Measurements from ENCODE around the gene MGMT. TPM values are rescaled to one million over a fixed set of nuclear protein-coding genes. Genes with fewer than 3 reads are reported as not detected.

The MGMT gene
- total RNA-seq, 1 donor from 2014 or later, result 29.7 TPM

DNA sequence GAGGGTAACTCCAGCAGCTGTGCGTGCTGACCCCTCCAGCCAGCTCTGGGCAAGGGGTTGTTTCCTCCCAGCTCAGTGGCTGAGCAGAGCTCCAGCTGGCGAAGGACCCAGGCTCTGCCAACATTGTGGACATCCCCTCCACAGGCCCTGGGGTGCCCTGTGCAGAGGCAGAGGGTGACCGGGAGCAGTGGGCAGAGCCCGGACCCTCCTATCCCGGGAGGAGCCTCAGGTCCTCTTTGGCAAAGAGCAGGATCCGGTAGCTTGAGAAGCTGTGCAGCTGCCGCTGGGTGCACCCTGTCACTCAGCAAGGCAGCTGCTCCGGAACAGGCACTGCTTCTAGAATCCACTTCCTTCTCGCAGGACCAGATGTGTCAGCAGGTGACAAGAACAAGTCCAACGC, 321.2 kb downstream of the MGMT start:
- Histone ChIP-seq H3K27me3 (ENCODE audit: control insufficient read depth in 3 of 3, insufficient read depth in 3 of 3, low read length in 3 of 3) (peaks cover 3 to 15% (median 14%) of the 10 kb centered on the region in 3 donors), H3K4me1 (ENCODE audit: control insufficient read depth in 3 of 3, insufficient read depth in 3 of 3, low read length in 3 of 3) (peaks cover 0 to 5% (median 2%) of the 10 kb centered on the region in 3 donors), H3K4me3 (ENCODE audit: low read length in 3 of 3) (no peak overlapping the region), H3K36me3 (ENCODE audit: control insufficient read depth in 3 of 3, insufficient read depth in 3 of 3, low read length in 3 of 3) (no peaks in the 10 kb centered on the region), H3K9ac (ENCODE audit: low read depth in 1 of 3, low read length in 3 of 3) (no peak overlapping the region), H3K9me3 (ENCODE audit: control insufficient read depth in 3 of 3, low read length in 3 of 3) (peaks cover 0 to 2% (median 0%) of the 10 kb centered on the region in 3 donors), H3K27ac (ENCODE audit: low read depth, low read length) (no peak overlapping the region)

DNA sequence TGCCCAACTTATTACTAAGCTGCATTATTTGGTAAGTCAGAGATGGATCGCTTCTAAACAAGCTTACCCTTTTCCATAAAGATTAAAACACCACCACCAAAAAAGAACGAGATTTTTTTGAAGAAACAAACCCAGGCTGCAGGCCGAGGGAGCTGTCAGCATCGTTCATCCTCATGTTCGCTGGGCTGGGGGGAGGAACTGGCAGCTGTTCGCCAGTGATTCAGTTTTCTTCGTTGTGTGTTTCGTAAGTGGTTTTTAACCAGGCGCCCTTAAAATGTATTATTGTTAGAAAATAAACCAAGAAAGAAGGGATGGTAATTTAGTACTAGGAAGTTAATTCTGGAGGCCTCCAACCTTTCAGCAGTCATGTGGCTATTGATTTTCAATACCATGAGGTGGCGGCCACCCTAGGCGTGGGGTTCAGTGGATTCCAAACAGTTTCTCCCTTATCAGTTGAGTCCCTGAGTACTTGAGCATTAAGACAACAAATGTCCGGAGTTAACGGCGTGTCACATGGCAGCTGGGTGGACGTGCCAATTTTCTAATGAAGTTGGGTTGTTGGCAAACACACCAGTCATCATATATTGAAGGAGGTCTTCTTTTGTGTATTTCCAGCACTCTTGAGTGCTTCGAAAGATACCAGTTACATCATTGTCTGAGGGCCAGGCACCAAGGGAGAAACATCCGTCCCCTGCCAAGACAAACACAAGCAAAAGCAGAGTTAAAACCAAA, 323.8 kb downstream of the MGMT start:
- peaks cover 0 to under 1% (median 0%) of the 10 kb centered on the region in 3 donors for H3K4me1 ChIP-seq (ENCODE audit: control insufficient read depth in 3 of 3, insufficient read depth in 3 of 3, low read length in 3 of 3)
- H3K9ac ChIP-seq (ENCODE audit: low read depth in 1 of 3, low read length in 3 of 3), result no peak overlapping the region
- H3K27ac ChIP-seq (ENCODE audit: low read depth, low read length), result no peak overlapping the region
- no peaks in the 10 kb centered on the region for H3K36me3 ChIP-seq (ENCODE audit: control insufficient read depth in 3 of 3, insufficient read depth in 3 of 3, low read length in 3 of 3)
- peaks cover 0 to 22% (median 5%) of the 10 kb centered on the region in 3 donors for H3K27me3 ChIP-seq (ENCODE audit: control insufficient read depth in 3 of 3, insufficient read depth in 3 of 3, low read length in 3 of 3)
- peaks cover 0 to 2% (median 0%) of the 10 kb centered on the region in 3 donors for H3K9me3 ChIP-seq (ENCODE audit: control insufficient read depth in 3 of 3, low read length in 3 of 3)
- H3K4me3 ChIP-seq (ENCODE audit: low read length in 3 of 3), result no peak overlapping the region

DNA sequence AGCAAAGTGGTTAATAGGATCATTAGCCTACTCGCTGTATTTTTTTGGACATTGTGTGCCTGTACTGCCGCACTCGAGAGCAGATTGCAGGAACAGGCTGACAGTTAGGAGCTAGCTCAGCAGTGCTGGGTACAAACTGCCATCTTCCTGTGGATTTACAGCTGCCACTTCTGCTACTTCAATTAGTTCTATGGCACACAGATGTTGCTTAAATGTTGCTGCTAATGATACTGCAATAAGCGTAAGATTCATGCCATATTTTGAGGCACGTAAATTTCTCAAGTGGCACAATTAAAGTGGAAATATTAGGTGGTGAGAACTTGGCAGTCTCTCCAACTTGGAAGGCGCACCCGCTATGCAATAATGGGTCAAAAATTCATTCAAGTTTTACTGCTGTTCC, 325.1 kb downstream of the MGMT start:
- H3K9ac ChIP-seq (ENCODE audit: low read depth in 1 of 3, low read length in 3 of 3), result no peak overlapping the region
- peaks cover 0 to 2% (median 0%) of the 10 kb centered on the region in 3 donors for H3K9me3 ChIP-seq (ENCODE audit: control insufficient read depth in 3 of 3, low read length in 3 of 3)

DNA sequence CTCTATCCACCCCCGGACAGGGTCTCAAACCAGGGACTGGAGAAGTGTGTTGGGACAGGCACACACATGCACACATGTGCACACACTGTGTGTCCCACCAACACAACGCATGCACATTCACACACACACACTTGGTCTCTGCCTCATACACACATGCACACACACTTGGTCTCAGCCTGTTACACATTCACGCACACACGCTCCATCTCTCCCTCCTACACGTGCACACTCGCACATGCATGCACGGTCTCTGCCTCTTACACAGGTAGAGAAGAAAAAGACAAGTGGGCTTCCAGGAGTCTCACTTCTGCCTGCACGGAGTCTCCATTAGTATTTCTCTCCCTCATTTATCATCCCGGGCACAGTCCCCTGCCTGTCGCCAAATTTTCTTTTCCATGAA, 325.8 kb downstream of the MGMT start:
- H3K9me3 ChIP-seq (ENCODE audit: control insufficient read depth in 3 of 3, low read length in 3 of 3), result no peaks in the 10 kb centered on the region
- no peaks in the 10 kb centered on the region for H3K36me3 ChIP-seq (ENCODE audit: control insufficient read depth in 3 of 3, insufficient read depth in 3 of 3, low read length in 3 of 3)
- H3K4me3 ChIP-seq (ENCODE audit: low read length in 3 of 3), result no peak overlapping the region
- H3K9ac ChIP-seq (ENCODE audit: low read depth in 1 of 3, low read length in 3 of 3), result no peak overlapping the region
- no peak overlapping the region for H3K27ac ChIP-seq (ENCODE audit: low read depth, low read length)
- peaks cover 0 to 22% (median 0%) of the 10 kb centered on the region in 3 donors for H3K27me3 ChIP-seq (ENCODE audit: control insufficient read depth in 3 of 3, insufficient read depth in 3 of 3, low read length in 3 of 3)
- no peaks in the 10 kb centered on the region for H3K4me1 ChIP-seq (ENCODE audit: control insufficient read depth in 3 of 3, insufficient read depth in 3 of 3, low read length in 3 of 3)

More for the DNA sequence above, 325.1 kb downstream of the MGMT start:
- H3K27ac ChIP-seq (ENCODE audit: low read depth, low read length), result no peak overlapping the region
- H3K36me3 ChIP-seq (ENCODE audit: control insufficient read depth in 3 of 3, insufficient read depth in 3 of 3, low read length in 3 of 3), result no peaks in the 10 kb centered on the region
- H3K4me3 ChIP-seq (ENCODE audit: low read length in 3 of 3), result no peak overlapping the region
- peaks cover 0 to 22% (median under 1%) of the 10 kb centered on the region in 3 donors for H3K27me3 ChIP-seq (ENCODE audit: control insufficient read depth in 3 of 3, insufficient read depth in 3 of 3, low read length in 3 of 3)
- H3K4me1 ChIP-seq (ENCODE audit: control insufficient read depth in 3 of 3, insufficient read depth in 3 of 3, low read length in 3 of 3), result no peaks in the 10 kb centered on the region

DNA sequence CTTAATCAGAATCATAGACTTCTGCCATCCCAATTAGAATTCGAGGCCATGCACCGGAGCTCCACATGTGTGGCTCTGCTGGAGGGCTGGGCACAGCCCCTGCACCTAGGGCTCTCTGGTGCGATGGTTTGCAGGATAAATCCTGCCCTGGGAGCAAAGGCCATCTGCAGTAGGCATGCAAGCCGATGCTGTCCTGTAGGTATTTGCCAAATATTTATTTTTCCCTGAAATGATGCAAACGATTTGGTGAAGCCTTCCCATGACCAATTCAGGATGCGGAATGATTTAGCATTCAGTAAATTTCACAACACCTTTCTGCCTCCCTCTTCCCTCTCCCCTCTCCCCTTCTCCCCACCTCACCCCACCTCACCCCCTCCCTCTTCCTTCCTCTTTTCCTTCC, 326.4 kb downstream of the MGMT start:
- Histone ChIP-seq H3K4me1 (ENCODE audit: control insufficient read depth in 3 of 3, insufficient read depth in 3 of 3, low read length in 3 of 3) (no peaks in the 10 kb centered on the region), H3K9me3 (ENCODE audit: control insufficient read depth in 3 of 3, low read length in 3 of 3) (no peaks in the 10 kb centered on the region), H3K27me3 (ENCODE audit: control insufficient read depth in 3 of 3, insufficient read depth in 3 of 3, low read length in 3 of 3) (peaks cover 0 to 22% (median 0%) of the 10 kb centered on the region in 3 donors), H3K36me3 (ENCODE audit: control insufficient read depth in 3 of 3, insufficient read depth in 3 of 3, low read length in 3 of 3) (no peaks in the 10 kb centered on the region), H3K9ac (ENCODE audit: low read depth in 1 of 3, low read length in 3 of 3) (no peak overlapping the region), H3K4me3 (ENCODE audit: low read length in 3 of 3) (no peak overlapping the region), H3K27ac (ENCODE audit: low read depth, low read length) (no peak overlapping the region)

DNA sequence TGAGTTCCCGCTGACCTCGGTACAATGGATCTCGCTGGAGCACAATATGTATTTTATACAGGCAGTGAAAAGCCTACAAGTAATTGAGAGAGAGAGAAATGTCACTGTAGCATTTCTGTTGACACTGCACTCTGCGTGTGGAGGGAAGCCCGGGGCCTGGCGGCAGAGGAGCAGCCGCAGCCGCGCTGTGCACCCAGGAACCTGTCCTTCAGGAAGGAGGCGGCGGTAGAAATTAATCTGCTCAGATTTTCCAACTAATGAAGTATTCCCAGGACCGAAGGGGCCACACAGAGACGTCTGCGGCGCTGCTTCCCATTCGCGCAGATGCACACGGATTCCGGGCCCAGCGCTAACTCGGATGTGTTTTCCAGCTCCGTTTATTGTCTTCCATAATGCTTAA, 327.0 kb downstream of the MGMT start:
- Histone ChIP-seq H3K36me3 (ENCODE audit: control insufficient read depth in 3 of 3, insufficient read depth in 3 of 3, low read length in 3 of 3) (no peaks in the 10 kb centered on the region), H3K9me3 (ENCODE audit: control insufficient read depth in 3 of 3, low read length in 3 of 3) (no peaks in the 10 kb centered on the region), H3K9ac (ENCODE audit: low read depth in 1 of 3, low read length in 3 of 3) (no peak overlapping the region), H3K27me3 (ENCODE audit: control insufficient read depth in 3 of 3, insufficient read depth in 3 of 3, low read length in 3 of 3) (peaks cover 0 to 22% (median 0%) of the 10 kb centered on the region in 3 donors), H3K27ac (ENCODE audit: low read depth, low read length) (no peak overlapping the region), H3K4me1 (ENCODE audit: control insufficient read depth in 3 of 3, insufficient read depth in 3 of 3, low read length in 3 of 3) (no peaks in the 10 kb centered on the region), H3K4me3 (ENCODE audit: low read length in 3 of 3) (no peak overlapping the region)

DNA sequence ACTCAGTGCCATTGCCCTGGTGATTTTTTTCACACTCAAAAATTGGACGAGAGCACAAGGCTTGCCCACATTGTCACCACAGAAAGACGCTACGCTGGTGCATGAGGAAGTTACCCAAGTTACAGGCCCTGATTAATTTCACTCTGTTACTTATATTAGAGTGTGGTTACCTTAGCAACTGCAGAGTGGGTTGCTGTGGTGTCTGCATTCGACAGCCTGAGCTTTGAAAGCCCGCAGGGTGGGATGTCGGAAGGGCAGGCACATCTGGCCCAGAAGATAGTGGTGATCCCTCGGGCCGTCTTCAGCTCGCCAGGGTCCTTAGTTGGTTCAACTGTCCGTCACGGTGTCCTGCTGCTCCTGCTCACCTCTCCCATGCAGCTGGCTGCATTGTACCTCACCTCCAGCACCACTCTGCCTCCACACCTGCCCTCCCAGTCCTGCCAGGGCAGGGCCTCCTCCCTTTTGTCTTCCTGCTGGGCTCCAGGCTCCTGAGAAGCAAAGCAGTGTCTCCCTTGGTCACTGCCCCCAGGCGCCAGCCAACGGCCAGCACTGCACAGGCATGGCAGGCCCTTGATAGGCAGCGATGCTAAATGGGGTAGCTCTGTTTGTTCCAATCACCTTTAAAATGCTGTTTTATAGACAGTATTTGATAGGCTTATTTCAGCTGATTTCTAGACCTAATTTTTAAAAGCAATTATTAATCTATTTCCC, 329.8 kb downstream of the MGMT start:
- no peak overlapping the region for H3K27ac ChIP-seq (ENCODE audit: low read depth, low read length)
- H3K4me3 ChIP-seq (ENCODE audit: low read length in 3 of 3), result no peak overlapping the region
- no peaks in the 10 kb centered on the region for H3K9me3 ChIP-seq (ENCODE audit: control insufficient read depth in 3 of 3, low read length in 3 of 3)
- peaks cover 0 to 18% (median 0%) of the 10 kb centered on the region in 3 donors for H3K27me3 ChIP-seq (ENCODE audit: control insufficient read depth in 3 of 3, insufficient read depth in 3 of 3, low read length in 3 of 3)
- H3K9ac ChIP-seq (ENCODE audit: low read depth in 1 of 3, low read length in 3 of 3), result no peak overlapping the region
- no peaks in the 10 kb centered on the region for H3K4me1 ChIP-seq (ENCODE audit: control insufficient read depth in 3 of 3, insufficient read depth in 3 of 3, low read length in 3 of 3)
- no peaks in the 10 kb centered on the region for H3K36me3 ChIP-seq (ENCODE audit: control insufficient read depth in 3 of 3, insufficient read depth in 3 of 3, low read length in 3 of 3)

DNA sequence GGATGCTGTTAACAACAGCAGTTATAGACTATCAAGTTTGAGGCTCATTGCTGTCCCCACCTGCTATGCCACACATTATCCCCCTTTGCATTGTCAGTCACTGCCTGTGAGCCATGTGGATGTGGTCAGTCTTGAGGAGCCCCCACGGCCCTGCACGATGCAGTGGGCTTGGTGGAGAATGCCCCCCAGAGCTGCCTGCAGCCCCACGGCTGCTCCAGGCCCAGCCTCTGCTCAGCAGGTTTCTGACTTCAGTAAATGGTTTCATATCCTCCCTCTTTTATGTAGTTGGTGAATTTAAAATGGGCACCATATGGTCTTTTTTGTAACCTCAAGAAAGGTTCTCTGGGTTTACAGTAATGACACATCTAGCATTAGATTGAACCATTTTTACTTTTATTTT, 332.9 kb downstream of the MGMT start:
- Histone ChIP-seq H3K9ac (ENCODE audit: low read depth in 1 of 3, low read length in 3 of 3) (no peak overlapping the region), H3K4me1 (ENCODE audit: control insufficient read depth in 3 of 3, insufficient read depth in 3 of 3, low read length in 3 of 3) (no peaks in the 10 kb centered on the region), H3K27ac (ENCODE audit: low read depth, low read length) (no peak overlapping the region), H3K36me3 (ENCODE audit: control insufficient read depth in 3 of 3, insufficient read depth in 3 of 3, low read length in 3 of 3) (no peaks in the 10 kb centered on the region), H3K9me3 (ENCODE audit: control insufficient read depth in 3 of 3, low read length in 3 of 3) (peaks cover 0 to 2% (median 2%) of the 10 kb centered on the region in 3 donors), H3K4me3 (ENCODE audit: low read length in 3 of 3) (no peak overlapping the region), H3K27me3 (ENCODE audit: control insufficient read depth in 3 of 3, insufficient read depth in 3 of 3, low read length in 3 of 3) (peaks cover 0 to 5% (median 0%) of the 10 kb centered on the region in 3 donors)

DNA sequence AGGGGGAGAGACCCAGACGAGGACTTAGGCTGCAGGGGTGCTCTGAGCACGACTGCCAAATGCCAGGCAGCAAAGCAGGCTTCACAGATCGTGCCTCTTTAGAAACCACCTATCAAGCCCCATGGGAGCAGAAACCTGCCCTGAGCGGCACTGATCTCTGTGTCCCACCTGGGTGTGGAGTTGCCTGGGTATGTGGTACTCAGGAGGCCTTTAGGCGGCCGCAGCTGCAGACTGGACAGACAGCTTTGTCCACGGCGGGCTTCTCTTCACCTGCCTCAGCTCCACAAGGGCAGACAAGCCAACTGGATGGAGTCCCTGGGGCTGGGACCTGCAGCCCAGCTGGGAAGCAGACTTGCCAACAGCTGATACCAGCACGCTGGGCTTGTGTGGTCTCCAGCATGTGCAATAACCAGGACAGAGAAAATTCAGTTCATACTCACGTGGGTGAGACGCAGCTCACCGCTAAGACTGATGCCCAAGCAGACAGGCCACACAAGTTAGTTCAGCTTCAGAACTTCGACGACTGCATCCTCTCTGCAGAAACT, 333.8 kb downstream of the MGMT start:
- Histone ChIP-seq H3K27me3 (ENCODE audit: control insufficient read depth in 3 of 3, insufficient read depth in 3 of 3, low read length in 3 of 3) (peaks cover 0 to 2% (median 0%) of the 10 kb centered on the region in 3 donors), H3K27ac (ENCODE audit: low read depth, low read length) (no peak overlapping the region), H3K9me3 (ENCODE audit: control insufficient read depth in 3 of 3, low read length in 3 of 3) (peaks cover 0 to 2% (median 2%) of the 10 kb centered on the region in 3 donors), H3K9ac (ENCODE audit: low read depth in 1 of 3, low read length in 3 of 3) (no peak overlapping the region), H3K36me3 (ENCODE audit: control insufficient read depth in 3 of 3, insufficient read depth in 3 of 3, low read length in 3 of 3) (no peaks in the 10 kb centered on the region), H3K4me1 (ENCODE audit: control insufficient read depth in 3 of 3, insufficient read depth in 3 of 3, low read length in 3 of 3) (no peaks in the 10 kb centered on the region), H3K4me3 (ENCODE audit: low read length in 3 of 3) (no peak overlapping the region)

DNA sequence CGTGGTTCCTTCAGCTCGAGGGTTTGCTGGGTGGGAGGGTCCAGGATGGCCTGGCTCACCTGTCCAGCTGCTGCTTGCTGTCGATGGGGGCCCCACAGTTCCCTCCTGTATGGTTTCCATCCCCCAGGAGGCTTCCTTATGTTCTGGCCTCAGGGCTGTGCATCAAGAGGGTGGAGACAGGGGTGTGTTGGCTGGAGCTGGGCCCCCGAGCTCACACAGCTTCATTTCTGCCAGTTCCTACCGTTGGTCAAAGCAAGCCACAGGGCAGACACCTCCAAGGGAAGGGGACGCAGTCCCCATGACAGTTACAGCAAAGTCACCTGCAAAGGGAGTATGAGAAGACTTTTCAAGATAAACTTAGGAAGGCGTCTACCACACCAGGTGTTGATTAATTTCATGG, 340.2 kb downstream of the MGMT start:
- Histone ChIP-seq H3K27me3 (ENCODE audit: control insufficient read depth in 3 of 3, insufficient read depth in 3 of 3, low read length in 3 of 3) (peaks cover 0 to 19% (median 8%) of the 10 kb centered on the region in 3 donors), H3K4me3 (ENCODE audit: low read length in 3 of 3) (no peak overlapping the region), H3K9ac (ENCODE audit: low read depth in 1 of 3, low read length in 3 of 3) (no peak overlapping the region), H3K27ac (ENCODE audit: low read depth, low read length) (no peak overlapping the region), H3K9me3 (ENCODE audit: control insufficient read depth in 3 of 3, low read length in 3 of 3) (peaks cover 0 to 2% (median 2%) of the 10 kb centered on the region in 3 donors), H3K4me1 (ENCODE audit: control insufficient read depth in 3 of 3, insufficient read depth in 3 of 3, low read length in 3 of 3) (no peaks in the 10 kb centered on the region), H3K36me3 (ENCODE audit: control insufficient read depth in 3 of 3, insufficient read depth in 3 of 3, low read length in 3 of 3) (no peaks in the 10 kb centered on the region)

Measured in skeletal muscle tissue (tissue), 4 donors.